Cardiac muscle cell (in vitro differentiated cells and primary cell): ENCODE results near the gene OOEP. TPM values are rescaled to one million over a fixed set of nuclear protein-coding genes. Genes with fewer than 3 reads are reported as not detected.

Experiments used
- polyA plus RNA-seq: library from polyadenylated mRNA; unstranded; fragments of >200 nt; fragmentation: Nextera tagmentation; extraction: Ambion mirVana; gene quantifications from 2 replicates; pipeline ENCODE4 v1.2.1, GENCODE V29; 2016
- total RNA-seq: library from RNA; depleted of rRNA; stranded (reverse); fragments of >200 nt; gene quantifications from 2 replicates; pipeline ENCODE4 v1.2.3, GENCODE V29; 2016

OOEP gene
- total and polyA plus RNA-seq, 2 experiments from 2014 or later = not detected

Other genes starting within 250 kb of the OOEP start
- not detected in 2 replicates for gene KHDC1L, start 144.4 kb downstream of the OOEP start, total RNA-seq
- gene KHDC1L, start 144.4 kb downstream of the OOEP start, polyA plus RNA-seq = 0.31 TPM in 1 of 2 replicates, not detected in the other
- 8.0 and 11.8 TPM in 2 replicates for gene KHDC1, start 106.7 kb downstream of the OOEP start, total RNA-seq
- gene KHDC1, start 106.7 kb downstream of the OOEP start, polyA plus RNA-seq = 17.1 and 25.3 TPM in 2 replicates
- not detected in 2 replicates for gene DPPA5, start 15.6 kb downstream of the OOEP start, total RNA-seq
- gene DPPA5, start 15.6 kb downstream of the OOEP start, polyA plus RNA-seq = not detected in 2 replicates
- gene KHDC3L, start 7.2 kb downstream of the OOEP start, total RNA-seq = 0.86 and 1.2 TPM in 2 replicates
- gene KHDC3L, start 7.2 kb downstream of the OOEP start, polyA plus RNA-seq = 0.35 TPM in 1 of 2 replicates, not detected in the other
- not detected in 2 replicates for gene DDX43, start 24.9 kb upstream of the OOEP start, total RNA-seq
- not detected in 2 replicates for gene DDX43, start 24.9 kb upstream of the OOEP start, polyA plus RNA-seq
- gene CGAS, start 82.4 kb upstream of the OOEP start, total RNA-seq = 0.07 TPM in 1 of 2 replicates, not detected in the other
- not detected in 2 replicates for gene CGAS, start 82.4 kb upstream of the OOEP start, polyA plus RNA-seq
- 18.5 and 23.6 TPM in 2 replicates for gene MTO1, start 91.8 kb upstream of the OOEP start, total RNA-seq
- 19.6 and 25.3 TPM in 2 replicates for gene MTO1, start 91.8 kb upstream of the OOEP start, polyA plus RNA-seq
- gene EEF1A1, start 151.1 kb upstream of the OOEP start, total RNA-seq = 7,643 and 9,273 TPM in 2 replicates
- gene EEF1A1, start 151.1 kb upstream of the OOEP start, polyA plus RNA-seq = 2,527 and 3,279 TPM in 2 replicates